GM12892 (cell line): ENCODE measurements around the gene SMYD5.

Source experiments
- POLR2A ChIP-seq: IDR thresholded peaks from 2 replicates; pipeline ENCODE4 v1.6.1; 2011; ENCODE audit warnings: low read depth, low read length, control low read depth
- TAF1 ChIP-seq: IDR thresholded peaks from 2 replicates; pipeline ENCODE4 v1.6.1; 2011; ENCODE audit warnings: low read depth, mild to moderate bottlenecking, control low read depth, low read length, borderline replicate concordance

DNA sequence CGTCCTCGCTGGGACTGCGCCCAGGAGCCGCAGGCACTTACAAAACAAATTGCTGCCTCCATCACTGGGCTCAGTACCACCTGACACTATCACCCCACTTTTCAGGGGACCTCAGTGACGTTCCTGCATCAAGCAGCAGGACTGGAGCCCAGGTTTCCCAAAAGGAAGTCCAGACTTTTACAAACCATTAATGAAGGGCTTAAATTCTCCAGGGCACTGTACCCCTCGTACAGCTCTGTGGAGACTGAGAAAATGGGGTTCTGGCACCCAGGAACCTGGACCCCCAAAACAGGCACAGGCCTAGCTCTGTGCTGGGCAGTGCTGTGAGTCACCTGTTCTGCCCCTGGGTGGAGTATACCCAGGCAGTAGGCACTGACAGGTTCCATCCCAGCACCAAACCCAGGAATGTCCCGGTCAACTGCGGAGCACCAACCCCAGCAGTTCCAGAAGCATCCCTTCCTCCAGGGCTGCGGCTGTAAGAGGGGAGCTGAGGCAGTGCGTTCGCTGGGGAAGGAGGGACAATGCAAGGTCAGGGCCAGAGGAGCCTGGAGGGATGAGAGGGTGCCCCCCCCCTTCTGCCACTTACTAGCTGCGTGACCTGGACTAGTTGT is 36.3 kb upstream of the SMYD5 start:
- TF ChIP-seq TAF1 = no peak
- TF ChIP-seq POLR2A = no peak
